Stimulated activated CD8-positive, alpha-beta memory T cell treated with anti-CD3 and anti-CD28 coated beads, Interleukin-7, amount 100 ng/mL, for 4 hours (primary cell): ENCODE measurements around the gene CYLD.

ENCODE experiments used
- DNase-seq, 2 donors: peaks; one replicate each; pipeline ENCODE4 v3.0.0-alpha.2; 2020; ENCODE audit warnings: low read depth in 2 of 2

Gene CYLD

DNA sequence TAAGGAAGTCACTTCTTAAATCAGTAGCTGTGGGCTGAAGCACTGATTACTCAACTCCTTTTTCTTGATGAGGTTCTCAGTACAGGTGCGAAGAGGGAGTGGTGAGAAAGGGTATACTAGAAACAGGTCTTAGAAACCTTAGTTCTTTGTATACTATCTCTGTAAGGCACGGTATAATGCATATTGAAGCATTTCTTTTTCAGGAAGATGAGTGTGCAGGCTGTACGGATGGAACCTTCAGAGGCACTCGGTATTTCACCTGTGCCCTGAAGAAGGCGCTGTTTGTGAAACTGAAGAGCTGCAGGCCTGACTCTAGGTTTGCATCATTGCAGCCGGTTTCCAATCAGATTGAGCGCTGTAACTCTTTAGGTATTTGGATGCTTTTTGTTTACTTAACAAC is 39.2 kb downstream of the CYLD start:
- no peak for DNase-seq

DNA sequence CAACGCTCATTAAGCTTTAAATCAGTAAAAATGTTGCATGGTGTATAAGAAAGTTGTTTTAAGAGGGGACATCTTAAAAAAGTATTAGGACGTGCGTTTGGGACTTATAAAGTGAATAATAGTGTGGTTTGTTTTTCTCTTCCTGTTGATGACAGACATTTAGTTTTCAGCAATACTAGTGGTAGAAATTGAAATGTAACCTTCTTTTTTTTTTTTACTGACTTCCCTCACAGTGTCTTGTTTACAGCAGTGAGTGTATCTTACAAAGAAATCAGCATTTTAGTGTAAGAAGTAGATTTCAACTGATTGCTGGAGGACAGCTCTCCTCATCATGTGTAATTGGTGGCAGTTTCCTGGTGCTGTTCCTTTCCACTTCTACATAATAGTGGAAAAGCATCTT is 39.6 kb downstream of the CYLD start:
- DNase-seq = no peak

- DNase-seq = no peak
Measured at GRCh38 chr16:50789757-50790156, 47.9 kb downstream of the CYLD start.

DNA sequence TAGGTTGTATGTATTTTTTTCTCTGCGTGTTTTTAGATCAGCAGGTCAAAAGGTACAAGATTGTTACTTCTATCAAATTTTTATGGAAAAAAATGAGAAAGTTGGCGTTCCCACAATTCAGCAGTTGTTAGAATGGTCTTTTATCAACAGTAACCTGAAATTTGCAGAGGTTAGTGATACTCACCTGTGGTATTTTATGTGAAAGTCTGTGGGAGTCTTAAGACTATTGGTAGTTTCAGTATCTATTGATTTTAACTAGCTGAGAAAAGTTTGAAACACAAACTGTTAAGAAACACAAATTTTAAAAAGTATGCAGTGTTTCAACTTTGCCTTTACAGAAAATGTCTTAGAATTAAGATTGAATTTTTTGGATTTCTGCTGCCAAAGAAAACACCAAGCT is 49.6 kb downstream of the CYLD start:
- no peak for DNase-seq

- DNase-seq = no peak
Measured at GRCh38 chr16:50796829-50797228, 54.9 kb downstream of the CYLD start.

GRCh38 chr16:50797456-50797855 is 55.6 kb downstream of the CYLD start:
- no peak for DNase-seq

- DNase-seq = no peak
Measured at GRCh38 chr16:50800074-50800473, 58.2 kb downstream of the CYLD start.

DNA sequence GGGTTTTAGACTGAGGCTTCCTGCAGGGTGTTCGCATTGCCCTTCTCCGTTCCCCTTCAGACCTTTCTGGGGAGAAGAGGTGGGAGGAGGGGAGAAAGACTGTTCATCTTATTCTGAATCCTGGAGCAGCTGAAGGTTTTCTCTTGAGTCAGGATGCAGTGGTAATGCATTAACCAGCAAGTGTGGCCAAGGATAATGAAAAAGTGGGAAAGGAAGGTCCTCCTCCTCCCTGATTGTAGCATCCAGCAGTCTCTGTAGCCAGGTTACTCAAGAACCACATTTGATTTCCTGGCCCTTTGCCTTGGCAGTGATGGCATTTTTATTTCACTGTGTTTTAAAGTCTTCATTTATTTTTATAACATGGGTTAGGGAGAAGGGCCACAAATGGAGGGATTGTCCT is 59.1 kb downstream of the CYLD start:
- DNase-seq = no peak

- DNase-seq = no peak
Measured at GRCh38 chr16:50802000-50802399, 60.1 kb downstream of the CYLD start.

DNA sequence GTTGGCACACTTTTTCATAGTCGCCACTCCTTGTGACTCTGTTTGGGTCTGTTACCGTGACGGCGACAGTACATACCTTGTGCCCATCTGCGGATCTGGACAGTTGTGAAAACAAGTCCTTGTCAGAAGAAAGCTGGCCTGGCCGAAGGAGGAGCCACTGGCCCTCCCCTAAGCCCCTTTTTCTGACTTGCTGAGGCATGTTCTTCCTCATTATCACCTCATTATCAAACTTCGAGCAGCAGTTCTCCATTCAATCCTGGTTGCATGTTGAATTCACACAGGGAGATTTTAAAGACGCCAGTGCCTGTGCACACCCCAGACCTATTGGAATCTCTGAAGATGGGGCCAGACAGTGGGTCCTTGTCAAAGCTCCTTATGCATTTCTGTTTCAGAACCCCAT is 61.1 kb downstream of the CYLD start:
- no peak for DNase-seq

DNA sequence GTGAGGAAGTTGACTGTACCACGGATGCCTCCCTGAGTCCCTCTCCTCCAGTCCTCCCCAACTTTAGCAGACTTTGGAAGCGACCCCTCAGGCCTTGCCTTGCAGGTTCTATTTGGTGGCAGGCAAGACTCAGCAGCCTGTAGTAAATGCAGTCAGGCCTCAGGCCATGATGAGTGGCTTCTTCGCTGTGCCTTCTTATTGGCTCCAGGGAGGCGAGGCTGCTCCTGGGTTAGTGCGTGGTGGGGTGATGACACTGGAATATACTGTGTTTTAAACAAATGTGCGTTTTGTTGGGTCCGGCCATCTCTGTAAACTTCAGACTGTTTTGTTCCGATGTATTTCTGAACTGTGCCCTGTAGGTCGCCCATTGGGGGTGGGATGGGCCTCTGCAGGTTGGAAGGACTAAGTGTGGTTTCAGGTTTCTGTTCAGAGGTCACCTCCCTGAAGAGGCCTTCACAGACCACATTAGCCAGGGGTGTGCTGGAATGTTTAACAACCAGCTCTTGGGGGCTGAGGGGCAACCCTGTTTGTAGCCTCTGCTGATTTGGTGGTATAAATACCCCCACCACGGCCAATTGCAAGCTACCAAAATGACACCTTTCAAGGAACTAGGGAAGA is 62.5 kb downstream of the CYLD start:
- DNase-seq = no peak

DNA sequence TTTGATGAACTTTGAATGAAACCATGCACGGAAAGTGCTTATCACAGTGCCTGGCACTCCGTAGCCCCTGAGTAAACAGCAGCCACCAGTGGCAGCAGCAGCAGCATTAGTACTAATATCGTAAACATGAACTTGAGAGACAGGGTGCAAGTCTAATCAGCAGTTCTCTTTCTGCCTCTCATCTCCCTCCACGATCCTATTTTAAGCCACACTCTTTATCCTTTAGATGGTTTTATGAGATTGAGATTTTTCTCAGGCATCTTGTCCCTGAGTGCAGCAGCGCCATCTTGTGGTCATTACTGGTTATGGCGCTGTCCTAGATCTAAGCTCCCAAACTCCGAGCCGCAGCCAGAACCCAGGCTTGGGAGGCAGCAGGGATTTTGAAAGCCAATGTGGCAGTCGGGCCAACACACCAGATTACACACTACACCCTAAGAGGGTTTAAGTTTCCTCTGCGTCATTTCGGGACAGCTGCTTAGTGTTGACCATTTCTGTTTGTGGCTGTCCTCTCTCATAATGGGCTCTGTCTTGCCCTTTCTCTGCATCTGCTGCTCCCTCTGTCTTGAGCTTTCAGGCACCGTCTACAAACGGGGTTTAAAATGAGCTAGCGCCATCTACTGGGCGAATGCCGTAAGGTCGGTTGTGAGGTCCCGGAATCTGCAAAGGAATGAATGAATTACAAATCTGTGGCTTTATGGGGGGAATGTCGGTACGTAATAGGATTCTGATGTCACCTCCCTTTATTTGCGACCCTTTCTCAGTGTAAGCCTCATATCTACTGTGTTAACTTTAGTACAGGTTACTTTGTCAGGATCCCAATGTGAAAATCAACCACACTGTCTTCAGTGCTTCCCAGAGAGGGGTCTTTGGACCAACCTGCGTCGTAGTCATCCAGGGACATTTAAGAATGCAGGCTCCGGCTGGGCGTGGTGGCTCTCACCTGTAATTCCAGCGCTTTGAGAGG is 64.5 kb downstream of the CYLD start:
- peak; percentile 61 to 78 for DNase-seq

- DNase-seq = no peak
Measured at GRCh38 chr16:50808929-50809538, 67.1 kb downstream of the CYLD start.

- DNase-seq = no peak
Measured at GRCh38 chr16:50809561-50809960, 67.7 kb downstream of the CYLD start.

DNA sequence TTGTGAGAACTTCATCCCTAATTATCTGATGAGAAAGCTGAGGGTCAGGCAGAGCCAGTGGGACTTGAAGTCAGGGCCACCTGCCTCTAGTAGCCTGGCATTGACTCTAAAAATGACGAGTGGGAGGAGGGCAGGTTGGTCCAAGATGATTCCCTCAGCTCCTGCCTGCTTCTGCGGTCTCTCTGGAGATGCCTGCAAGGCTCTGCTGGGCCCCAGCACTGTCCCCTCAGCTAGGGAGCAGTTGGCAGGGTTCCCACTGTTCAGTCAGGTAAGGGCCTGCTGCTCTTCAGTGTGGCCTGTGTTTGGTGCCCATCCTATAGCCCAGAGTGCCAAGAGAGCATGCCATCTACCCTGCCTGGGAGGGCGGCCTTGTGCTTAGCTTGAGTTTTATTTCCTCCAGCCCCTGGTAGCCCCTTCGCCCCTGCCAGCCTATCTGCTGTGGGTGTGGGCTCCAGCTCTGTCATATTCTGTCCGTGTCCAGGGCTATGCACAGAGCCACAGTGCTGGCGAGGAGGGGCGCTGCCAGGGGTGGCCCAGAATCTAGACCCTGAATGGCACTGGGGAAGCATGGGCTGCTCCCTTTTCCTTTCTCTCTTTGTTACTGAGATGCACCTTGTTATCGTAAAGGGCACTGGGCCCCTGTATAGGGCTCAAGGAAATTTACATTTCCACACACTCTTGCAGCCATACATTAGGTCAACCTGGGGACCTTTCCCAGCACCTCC is 68.5 kb downstream of the CYLD start:
- DNase-seq = no peak

DNA sequence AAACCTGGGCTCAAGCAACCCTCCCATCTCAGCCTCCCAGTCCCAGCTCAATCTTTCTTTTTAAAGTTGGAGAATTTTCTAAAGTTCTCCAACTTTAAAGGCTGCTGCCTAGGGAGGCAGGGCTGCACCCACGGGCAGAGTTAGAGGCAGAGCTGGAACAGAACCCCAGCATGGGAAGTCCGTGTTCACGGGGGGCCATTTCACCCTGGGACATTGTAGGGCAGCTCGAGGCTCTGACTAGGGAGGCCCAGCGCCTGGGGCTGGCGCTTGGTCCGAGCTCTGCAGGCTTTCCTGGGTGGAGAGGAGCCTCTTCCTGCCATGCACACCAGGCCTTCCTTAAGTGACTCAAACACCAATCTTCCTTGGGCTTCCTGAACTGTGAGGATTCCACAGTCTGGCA is 70.2 kb downstream of the CYLD start:
- DNase-seq = no peak

- no peak for DNase-seq
Measured at GRCh38 chr16:50812876-50813466, 71.1 kb downstream of the CYLD start.

- DNase-seq = no peak
Measured at GRCh38 chr16:50814052-50814451, 72.2 kb downstream of the CYLD start.

- DNase-seq = no peak
Measured at GRCh38 chr16:50814541-50814940, 72.7 kb downstream of the CYLD start.

- DNase-seq = no peak
Measured at GRCh38 chr16:50815382-50815781, 73.5 kb downstream of the CYLD start.

GRCh38 chr16:50816901-50817555 is 75.1 kb downstream of the CYLD start:
- no peak for DNase-seq
